Gastroesophageal sphincter (tissue), 3 donors: ENCODE results near the gene HIGD2A.

ENCODE experiments used
- EP300 ChIP-seq: sonication (generic); formaldehyde crosslinking; IDR thresholded peaks from one replicate; pipeline ENCODE4 v1.6.1; 2017; ENCODE audit warnings: antibody characterized with exemption, mild to moderate bottlenecking
- POLR2A ChIP-seq, 2 donors: fragments of 450-650 bp; IDR thresholded peaks; one replicate each; pipeline ENCODE4 v1.6.1; 2017; ENCODE audit warnings: antibody characterized with exemption in 2 of 2, mild to moderate bottlenecking in 2 of 2, moderate library complexity in 1 of 2
- POLR2AphosphoS5 ChIP-seq: sonication (generic); formaldehyde crosslinking; IDR thresholded peaks from one replicate; pipeline ENCODE4 v1.6.1; 2017; ENCODE audit warnings: antibody characterized with exemption
- TF ChIP-seq, protein P1 (sequence below), 4 experiments: fragments of 200-600 bp in 2 of 4; fragments of 450-650 bp in 2 of 4; sonication (generic) in 1 of 4; IDR thresholded peaks; one replicate each; pipeline ENCODE4 v1.5.1; 2017 to 2019; ENCODE audit warnings: antibody characterized with exemption in 4 of 4, mild to moderate bottlenecking in 2 of 4, moderate library complexity in 2 of 4

DNA sequence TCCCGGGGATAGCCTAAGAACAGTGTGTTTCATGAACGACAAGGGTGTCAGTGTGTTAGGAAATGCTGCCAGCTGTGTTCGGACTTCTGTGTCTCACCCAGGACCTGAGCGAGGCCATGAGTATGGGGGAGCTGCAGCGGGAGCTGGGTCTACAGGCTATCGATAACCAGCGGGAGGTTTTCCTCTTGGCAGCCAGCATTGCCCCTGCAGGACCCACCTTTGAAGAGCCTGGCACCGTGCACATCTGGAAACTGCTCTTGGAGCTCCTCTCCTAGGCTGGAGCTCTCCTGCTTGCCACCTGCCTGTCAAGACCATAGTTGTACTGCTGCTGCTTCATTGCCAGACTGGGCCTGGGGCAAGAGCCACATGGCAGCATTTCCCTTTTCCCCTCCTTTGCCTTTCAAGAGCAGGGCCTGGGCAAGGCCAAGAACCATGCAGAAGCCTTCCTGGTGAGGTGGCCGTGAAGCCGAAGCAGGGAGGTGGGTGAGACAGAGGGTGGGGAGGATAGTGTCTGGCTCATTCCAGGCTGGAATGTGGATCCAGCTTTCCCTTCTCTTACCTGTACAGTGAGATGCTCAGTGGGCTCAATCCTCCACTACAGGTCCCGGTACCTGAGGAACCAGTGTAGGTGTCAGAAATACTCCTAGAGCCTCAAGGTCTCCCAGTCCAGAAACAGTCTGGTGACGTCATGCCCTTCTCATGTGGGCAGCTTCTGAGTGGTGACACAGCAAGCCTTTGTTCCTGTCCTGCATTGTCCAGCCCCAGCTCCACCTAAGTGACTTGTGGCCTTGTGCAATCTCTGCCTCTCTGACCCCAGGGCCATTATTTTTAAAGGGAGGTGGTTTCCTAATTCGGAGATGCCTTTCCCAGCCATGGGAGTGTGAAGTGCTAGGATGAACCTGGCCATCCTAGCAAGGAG is 16.7 kb upstream of the HIGD2A start:
- TF ChIP-seq, protein P1, sequence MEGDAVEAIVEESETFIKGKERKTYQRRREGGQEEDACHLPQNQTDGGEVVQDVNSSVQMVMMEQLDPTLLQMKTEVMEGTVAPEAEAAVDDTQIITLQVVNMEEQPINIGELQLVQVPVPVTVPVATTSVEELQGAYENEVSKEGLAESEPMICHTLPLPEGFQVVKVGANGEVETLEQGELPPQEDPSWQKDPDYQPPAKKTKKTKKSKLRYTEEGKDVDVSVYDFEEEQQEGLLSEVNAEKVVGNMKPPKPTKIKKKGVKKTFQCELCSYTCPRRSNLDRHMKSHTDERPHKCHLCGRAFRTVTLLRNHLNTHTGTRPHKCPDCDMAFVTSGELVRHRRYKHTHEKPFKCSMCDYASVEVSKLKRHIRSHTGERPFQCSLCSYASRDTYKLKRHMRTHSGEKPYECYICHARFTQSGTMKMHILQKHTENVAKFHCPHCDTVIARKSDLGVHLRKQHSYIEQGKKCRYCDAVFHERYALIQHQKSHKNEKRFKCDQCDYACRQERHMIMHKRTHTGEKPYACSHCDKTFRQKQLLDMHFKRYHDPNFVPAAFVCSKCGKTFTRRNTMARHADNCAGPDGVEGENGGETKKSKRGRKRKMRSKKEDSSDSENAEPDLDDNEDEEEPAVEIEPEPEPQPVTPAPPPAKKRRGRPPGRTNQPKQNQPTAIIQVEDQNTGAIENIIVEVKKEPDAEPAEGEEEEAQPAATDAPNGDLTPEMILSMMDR (IDR thresholded peaks at IDR 0.05) = no peak
- TF ChIP-seq POLR2AphosphoS5 (no peak), EP300 (no peak), POLR2A (IDR thresholded peaks at IDR 0.05) (no peak)
